ENCODE results near the gene FHAD1.

FHAD1 gene

GRCh38 chr1:15330028-15330427, 83.0 kb downstream of the FHAD1 start:
- no peak for DNase-seq

- DNase-seq, result no peak
Observed at GRCh38 chr1:15331180-15331579, 84.2 kb downstream of the FHAD1 start.

- DNase-seq, result no peak
Observed at GRCh38 chr1:15331734-15332133, 84.7 kb downstream of the FHAD1 start.

GRCh38 chr1:15332525-15332924, 85.5 kb downstream of the FHAD1 start:
- DNase-seq, result no peak

- no peak for DNase-seq
Observed at GRCh38 chr1:15332952-15333715, 86.1 kb downstream of the FHAD1 start.

- no peak for DNase-seq
Observed at GRCh38 chr1:15334995-15335394, 88.0 kb downstream of the FHAD1 start.

GRCh38 chr1:15336866-15337265, 89.8 kb downstream of the FHAD1 start:
- no peak for DNase-seq

- no peak for DNase-seq
Observed at GRCh38 chr1:15337656-15338402, 90.8 kb downstream of the FHAD1 start.

GRCh38 chr1:15339570-15339969, 92.5 kb downstream of the FHAD1 start:
- no peak for DNase-seq

GRCh38 chr1:15341228-15341627, 94.2 kb downstream of the FHAD1 start:
- DNase-seq, result no peak

- no peak for DNase-seq
Observed at GRCh38 chr1:15341634-15342407, 94.8 kb downstream of the FHAD1 start.

- DNase-seq, result no peak
Observed at GRCh38 chr1:15342408-15342967, 95.5 kb downstream of the FHAD1 start.

GRCh38 chr1:15343099-15343498, 96.1 kb downstream of the FHAD1 start:
- no peak for DNase-seq

GRCh38 chr1:15343729-15344128, 96.7 kb downstream of the FHAD1 start:
- DNase-seq, result no peak

- no peak for DNase-seq
Observed at GRCh38 chr1:15344380-15344779, 97.4 kb downstream of the FHAD1 start.

GRCh38 chr1:15344800-15345704, 98.0 kb downstream of the FHAD1 start:
- no peak for DNase-seq

GRCh38 chr1:15345705-15346345, 98.8 kb downstream of the FHAD1 start:
- DNase-seq, result no peak

- DNase-seq, result no peak
Observed at GRCh38 chr1:15346346-15347030, 99.5 kb downstream of the FHAD1 start.

- DNase-seq, result no peak
Observed at GRCh38 chr1:15347182-15347581, 100.2 kb downstream of the FHAD1 start.

- DNase-seq, result no peak
Observed at GRCh38 chr1:15348648-15349047, 101.6 kb downstream of the FHAD1 start.

- no peak for DNase-seq
Observed at GRCh38 chr1:15349133-15349532, 102.1 kb downstream of the FHAD1 start.
